ENCODE measurements around the gene DNAH7. TPM values are rescaled to one million over a fixed set of nuclear protein-coding genes. Genes with fewer than 3 reads are reported as not detected.

Gene DNAH7
- total and polyA plus RNA-seq, 2 of the 4 experiments (the other 2 are of a cell fraction), result 0.22 to 0.36 TPM

- ChIA-PET POLR2A (ENCODE audit: unreplicated experiment) (no interaction called here), CTCF (no interaction called here)
- Histone ChIP-seq H4K5ac (ENCODE audit: low read depth, low read length) (no peak overlapping the region), H4K8ac (ENCODE audit: low read depth in 2 of 2, low read length in 2 of 2) (no peak overlapping the region), H4K20me1 (ENCODE audit: insufficient read depth, low read length) (no peaks in the 10 kb centered on the region), H3K27ac (ENCODE audit: insufficient read depth, low read length) (no peak overlapping the region), H2BK5ac (ENCODE audit: low read depth, low read length, poor library complexity, severe bottlenecking) (no peak overlapping the region), H3K4ac (ENCODE audit: low read depth, low read length) (no peak overlapping the region), H3K56ac (ENCODE audit: extremely low read depth, insufficient read depth, low read length) (no peak overlapping the region), H3K18ac (ENCODE audit: low read depth, low read length) (no peak overlapping the region), H3K36me3 (ENCODE audit: control insufficient read depth, insufficient read depth, low read length) (no peaks in the 10 kb centered on the region), H3K27me3 (ENCODE audit: control insufficient read depth, insufficient read depth, low read length) (no peaks in the 10 kb centered on the region; the same call in 1 of the 2 replicates), H2AFZ (replicated peaks; ENCODE audit: low read length, poor library complexity) (no peak overlapping the region), H3K79me1 (ENCODE audit: low read depth in 1 of 2, low read length in 2 of 2) (no peaks in the 10 kb centered on the region), H3K4me1 (ENCODE audit: control insufficient read depth, insufficient read depth, low read length) (peaks cover 6% of the 10 kb centered on the region), H2BK20ac (ENCODE audit: low read depth, low read length) (no peak overlapping the region), H3K14ac (replicated peaks; ENCODE audit: low read depth, low read length) (no peak overlapping the region), H3K9ac (ENCODE audit: low read depth, low read length) (no peak overlapping the region), H4K91ac (ENCODE audit: insufficient read depth, low read depth, low read length) (no peak overlapping the region), H3K9me3 (ENCODE audit: control insufficient read depth, insufficient read depth, low read length) (no peaks in the 10 kb centered on the region), H3K23ac (ENCODE audit: low read depth, low read length) (no peak overlapping the region), H2BK120ac (ENCODE audit: low read depth, low read length) (no peak overlapping the region), H2AK5ac (ENCODE audit: low read depth, low read length) (no peak overlapping the region), H2BK15ac (ENCODE audit: low read depth, low read length) (no peak overlapping the region), H3K9me1 (ENCODE audit: insufficient read depth, low read length) (no peaks in the 10 kb centered on the region), H3K4me3 (ENCODE audit: insufficient read depth, low read depth, low read length) (no peak overlapping the region), H3K4me2 (ENCODE audit: low read depth, low read length) (no peak overlapping the region), H2AK9ac (replicated peaks; ENCODE audit: low read depth, low read length, poor library complexity) (no peak overlapping the region)
- peak; percentile 6 for DNase-seq
- intact Hi-C loops (cut with micrococcal nuclease), result no loop called here
- in situ Hi-C loops (cut with MboI; ENCODE audit: low sequenced_read_pairs), result no loop called here
- TF ChIP-seq FOS (IDR thresholded peaks at IDR 0.05; ENCODE audit: low read depth, low read length), result no peak
- no TSS peak for BruUV-seq (replicated peaks)
- dilution Hi-C loops (cut with HindIII; ENCODE audit: low sequenced_read_pairs, unreplicated experiment), result no loop called here
- WGBS, 2 experiments (ENCODE audit: extremely low coverage in 2 of 2, insufficient read length in 1 of 2), result 80% methylated on average over 1 of the region's 2 CpGs; no CpG with 5 or more reads in 1 of the 2 experiments
- ATAC-seq (ENCODE audit: low read depth), result no peak; the same call in 1 of the 2 replicates
These were observed 164.7 kb downstream of the DNAH7 start for GRCh38 chr2:195903956-195904355.

Data from IMR-90 (cell line).